Left ventricle myocardium superior (tissue), 1 donor: ENCODE results near the gene CALN1. TPM values are rescaled to one million over a fixed set of nuclear protein-coding genes. Genes with fewer than 3 reads are reported as not detected.

Experiments used
- ATAC-seq: fragments of 200-7000 bp; cut with Tn5 transposase; one replicate; pipeline ENCODE4 v1.9.1; 2020; ENCODE audit warnings: mild to moderate bottlenecking, moderate library complexity
- DNase-seq: peaks from one replicate; pipeline ENCODE4 v3.0.0-alpha.2; 2020
- intact Hi-C: fragments of 100-400 bp; cut with micrococcal nuclease; formaldehyde crosslinking; loops from one replicate; pipeline ENCODE4 v1.11.0; 2022
- total RNA-seq: library from RNA; stranded (reverse); fragmentation: NEBNext Ultra II Directional; extraction: Animal tissue kit (Norgen Biotek cat#: 25700); gene quantifications from one replicate; pipeline ENCODE4 v1.2.1, GENCODE V29; 2021
- donor health status: DM: no; HTN: yes; CAD: no; lungs with severe emphysema.

Gene CALN1
- total RNA-seq, 1 donor from 2014 or later, result not detected

GRCh38 chr7:72283309-72283708 lies 128.8 kb downstream of the CALN1 start:
- ATAC-seq (no peak), DNase-seq (no peak)
- intact Hi-C loops, result no loop called here

GRCh38 chr7:72281308-72281707 lies 130.8 kb downstream of the CALN1 start:
- DNase-seq (no peak), ATAC-seq (no peak)
- intact Hi-C loops, result no loop called here

DNA sequence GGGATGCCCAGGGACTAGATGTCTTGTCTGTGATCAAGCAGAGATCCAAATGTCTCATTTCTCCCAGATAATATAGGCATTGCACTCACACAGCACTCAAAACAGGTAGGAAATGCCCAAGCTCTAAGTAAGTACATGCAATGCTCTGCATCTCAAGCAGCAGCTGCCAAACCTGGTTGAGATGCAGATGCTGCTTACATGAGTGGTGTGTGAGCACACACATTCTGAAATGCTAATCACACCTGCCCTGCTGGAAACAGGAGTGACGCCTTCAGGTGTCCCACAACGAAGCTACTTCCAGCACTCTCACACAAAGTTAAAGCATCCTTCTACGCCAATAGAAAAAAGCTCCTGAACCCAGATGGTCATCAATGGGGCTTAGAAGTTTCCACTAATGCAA lies 132.9 kb downstream of the CALN1 start:
- intact Hi-C loops, result no loop called here
- no peak for ATAC-seq
- DNase-seq, result no peak

- intact Hi-C loops, result no loop called here
- DNase-seq (no peak), ATAC-seq (no peak)
Observed at GRCh38 chr7:72278550-72278949, 133.6 kb downstream of the CALN1 start.

DNA sequence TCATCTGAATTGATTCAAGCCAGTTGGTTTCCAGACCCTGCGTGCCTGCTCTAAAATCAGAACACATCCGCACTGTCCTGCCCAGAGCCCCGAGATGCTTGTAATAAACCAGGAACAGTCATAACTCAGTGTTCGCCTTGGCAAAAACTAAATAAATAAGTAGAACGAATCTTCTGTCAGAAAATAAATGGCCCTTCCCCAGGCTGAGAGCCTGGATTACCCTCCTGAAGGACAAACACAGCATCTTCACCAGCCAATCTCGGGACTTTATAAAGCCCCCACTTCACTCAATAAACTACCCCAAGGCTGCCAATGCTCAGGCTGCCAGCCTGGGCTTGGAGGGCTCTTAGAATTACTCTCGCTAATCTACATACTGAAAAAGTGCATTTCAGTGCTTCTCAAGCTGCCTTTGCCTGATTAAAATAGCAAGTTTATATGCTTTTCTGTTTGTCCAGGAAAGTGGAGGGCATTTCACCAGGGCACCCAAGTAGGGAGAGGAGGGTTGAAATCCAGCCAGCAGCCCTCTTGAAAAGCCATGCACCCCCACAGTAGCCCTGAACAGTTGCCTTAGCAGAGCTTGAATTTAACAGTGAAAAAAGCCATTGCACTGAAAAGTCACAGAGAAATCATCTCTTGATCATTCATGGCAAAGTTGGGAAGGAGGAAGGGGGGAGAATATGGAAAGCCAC lies 136.6 kb downstream of the CALN1 start:
- intact Hi-C loops, result no loop called here
- DNase-seq, result no peak
- ATAC-seq, result no peak

DNA sequence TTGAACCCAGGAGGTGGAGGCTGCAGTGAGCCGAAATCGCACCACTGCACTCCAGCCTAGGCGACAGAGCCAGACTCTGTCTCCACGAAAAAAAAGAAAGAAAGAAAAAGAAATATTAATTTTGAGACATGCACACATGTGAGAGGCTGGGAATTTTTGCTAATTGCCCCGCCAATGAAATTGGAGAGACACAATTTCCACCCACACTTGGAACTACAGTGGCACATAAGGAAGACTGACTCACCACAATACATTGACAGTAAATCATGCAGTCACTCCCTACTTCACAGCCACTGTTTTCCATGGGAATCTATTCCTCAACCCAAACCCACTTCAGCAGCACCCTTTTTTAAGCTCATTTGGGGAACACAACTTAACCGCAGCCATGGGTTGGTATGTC lies 139.7 kb downstream of the CALN1 start:
- ATAC-seq, result no peak
- intact Hi-C loops, result no loop called here
- no peak for DNase-seq

DNA sequence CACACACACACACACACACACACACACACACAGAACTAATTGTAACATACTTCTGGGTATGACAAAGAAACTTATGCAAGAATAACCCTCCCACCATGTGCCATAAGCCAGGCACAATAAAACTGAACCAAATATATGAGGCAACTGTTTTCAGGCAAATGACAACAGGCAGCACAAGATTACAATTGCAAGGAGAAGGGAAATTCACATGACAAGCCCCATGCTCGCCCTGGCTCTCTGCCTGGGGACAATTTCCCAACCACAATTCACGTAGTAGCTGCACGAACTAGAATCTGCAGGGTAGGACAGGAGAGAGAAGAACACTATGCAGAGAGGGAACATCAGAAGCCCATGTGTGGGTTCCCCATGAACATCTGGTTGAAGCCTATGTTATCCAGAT lies 143.3 kb downstream of the CALN1 start:
- intact Hi-C loops, result no loop called here
- no peak for DNase-seq
- no peak for ATAC-seq

DNA sequence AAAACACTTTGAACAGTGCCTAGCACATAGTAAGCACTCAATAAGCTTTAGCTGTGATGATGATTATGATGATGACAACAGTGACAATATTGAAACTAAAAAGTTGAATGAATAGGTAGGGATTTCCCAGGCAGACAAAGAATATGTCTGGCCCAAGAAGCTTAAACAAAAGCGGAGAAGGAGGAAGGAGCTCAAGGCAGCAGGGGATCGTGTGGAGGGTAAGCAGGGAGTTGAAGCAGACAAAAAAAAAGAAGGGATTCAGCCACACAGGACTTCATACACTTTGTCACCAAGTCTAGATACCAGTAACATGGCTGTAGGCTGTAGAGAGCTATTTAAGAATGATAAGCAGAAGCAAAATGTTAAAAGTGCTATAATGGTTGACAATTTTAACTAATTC lies 144.0 kb downstream of the CALN1 start:
- no peak for DNase-seq
- ATAC-seq, result no peak

DNA sequence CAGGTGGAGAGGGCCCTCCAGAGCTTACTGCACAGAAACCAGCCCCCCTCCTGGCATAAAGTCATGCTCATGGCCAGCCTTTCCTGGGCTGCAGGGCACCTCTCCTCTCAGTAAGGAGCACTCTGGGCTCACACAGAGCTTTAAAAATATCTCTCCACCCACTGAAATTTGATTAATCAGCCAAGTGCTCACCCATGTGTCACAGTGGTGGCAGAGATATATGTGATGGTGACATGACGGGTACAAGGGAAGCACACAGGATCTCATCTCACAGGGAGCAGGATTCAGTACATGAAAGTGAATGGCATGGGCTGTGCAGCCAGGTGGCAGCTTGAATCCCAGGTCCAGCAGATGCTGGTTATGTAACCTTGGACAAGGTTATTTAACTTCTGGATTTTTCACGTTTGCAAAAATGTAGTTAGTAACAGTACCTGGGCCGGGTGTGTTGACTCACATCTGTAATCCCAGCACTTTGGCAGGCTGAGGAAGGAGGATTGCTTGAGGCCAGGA lies 144.8 kb downstream of the CALN1 start:
- no peak for DNase-seq
- intact Hi-C loops, result no loop called here
- ATAC-seq, result no peak

More for the DNA sequence above, 144.0 kb downstream of the CALN1 start:
- intact Hi-C loops, result no loop called here

DNA sequence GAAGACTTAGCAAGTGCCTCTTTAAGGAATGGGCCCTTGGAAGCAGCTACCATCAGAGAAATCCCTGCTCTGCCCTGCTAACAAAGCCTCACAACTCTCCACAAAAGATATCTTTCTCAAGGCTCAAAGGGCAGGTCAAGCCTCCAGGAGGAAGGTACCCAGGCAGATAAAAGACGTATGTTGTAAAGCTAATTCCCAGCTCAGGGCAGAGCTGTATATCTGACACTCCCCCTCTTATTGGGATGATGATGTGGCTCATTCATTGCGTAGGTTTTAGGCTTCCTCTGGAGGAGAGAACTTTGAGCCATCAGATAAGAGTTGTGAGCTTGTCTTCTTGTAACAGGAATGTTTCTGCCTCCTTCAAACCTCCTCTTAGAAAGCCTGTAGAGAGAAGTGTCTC lies 145.4 kb downstream of the CALN1 start:
- ATAC-seq, result no peak
- no peak for DNase-seq
- intact Hi-C loops, result no loop called here

GRCh38 chr7:72265071-72265904 lies 146.8 kb downstream of the CALN1 start:
- intact Hi-C loops, result no loop called here
- no peak for DNase-seq
- ATAC-seq, result no peak

GRCh38 chr7:72260406-72260805 lies 151.7 kb downstream of the CALN1 start:
- intact Hi-C loops, result no loop called here
- ATAC-seq, result no peak
- DNase-seq, result no peak

DNA sequence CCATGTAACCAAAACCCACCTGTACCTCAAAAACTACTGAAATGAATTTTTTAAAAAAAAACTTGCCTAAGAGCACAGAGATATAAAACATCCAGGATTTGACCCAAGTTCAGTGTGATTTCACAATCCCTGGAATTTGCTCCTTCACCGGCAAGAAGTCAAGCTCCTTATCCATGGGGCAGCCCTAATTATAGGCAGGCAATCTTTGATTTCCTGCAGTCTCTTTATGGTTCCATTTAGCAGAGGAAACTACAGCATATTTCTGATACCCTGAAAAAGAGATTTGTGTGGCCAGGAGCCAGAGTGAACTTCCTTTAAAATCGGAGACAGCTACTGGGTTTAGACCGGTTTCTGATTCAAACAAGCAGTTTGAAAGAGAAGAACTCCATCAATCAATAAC lies 154.1 kb downstream of the CALN1 start:
- ATAC-seq, result no peak

DNA sequence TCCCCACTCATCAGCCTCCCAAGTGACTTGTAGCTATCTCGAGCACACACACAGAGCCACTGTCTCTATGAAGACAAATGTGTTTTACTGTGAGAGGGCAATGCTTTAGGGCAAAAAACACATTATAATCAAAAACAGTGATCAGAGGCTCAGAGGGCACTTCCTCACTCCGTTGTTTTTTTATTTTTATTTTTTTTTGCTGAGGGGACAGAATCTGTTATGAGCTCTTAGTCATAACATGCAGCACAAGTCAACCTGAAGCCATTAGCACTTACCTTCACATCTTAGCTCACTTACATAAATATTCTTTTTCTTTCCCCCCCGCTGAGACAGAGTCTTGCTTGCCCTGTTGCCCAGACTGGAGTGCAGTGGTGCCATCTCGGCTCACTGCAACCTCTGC lies 157.7 kb downstream of the CALN1 start:
- ATAC-seq (no peak), DNase-seq (no peak)
- intact Hi-C loops, result no loop called here

More for the DNA sequence above, 154.1 kb downstream of the CALN1 start:
- no peak for DNase-seq
- intact Hi-C loops, result no loop called here

GRCh38 chr7:72249106-72249505 lies 163.0 kb downstream of the CALN1 start:
- intact Hi-C loops, result no loop called here
- no peak for ATAC-seq

DNA sequence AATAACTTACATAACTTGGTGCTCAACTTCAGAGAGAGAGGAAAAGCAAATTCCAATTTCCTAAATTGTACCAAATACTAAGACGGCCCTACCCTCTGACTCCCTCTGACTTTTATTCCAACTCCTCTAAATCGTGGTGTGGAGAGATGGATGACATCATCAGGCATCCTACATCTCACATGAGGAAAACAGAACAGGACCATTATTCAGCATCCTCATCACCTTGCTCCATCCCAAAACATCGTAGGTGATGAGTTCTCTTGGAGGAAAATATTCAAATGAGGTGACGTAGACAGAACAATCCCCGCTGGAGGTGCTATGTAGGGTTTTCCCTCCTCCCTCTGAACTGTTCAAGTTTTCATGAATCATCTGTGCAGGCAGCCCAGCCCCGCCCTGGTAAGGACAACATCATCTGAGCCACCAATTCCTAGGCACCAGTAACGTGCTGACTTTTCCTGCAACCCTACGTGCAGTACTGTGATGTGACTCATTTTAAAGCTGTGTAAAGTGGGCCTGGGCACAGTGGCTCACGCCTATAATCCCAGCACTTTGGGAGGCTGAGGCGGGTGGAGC lies 167.2 kb downstream of the CALN1 start:
- ATAC-seq (no peak), DNase-seq (no peak)
- intact Hi-C loops, result no loop called here

More at GRCh38 chr7:72249106-72249505, 163.0 kb downstream of the CALN1 start:
- DNase-seq, result no peak

GRCh38 chr7:72243329-72243728 lies 168.8 kb downstream of the CALN1 start:
- DNase-seq (no peak), ATAC-seq (no peak)
- intact Hi-C loops, result no loop called here

GRCh38 chr7:72235351-72235750 lies 176.8 kb downstream of the CALN1 start:
- ATAC-seq (no peak), DNase-seq (no peak)
- intact Hi-C loops, result no loop called here

DNA sequence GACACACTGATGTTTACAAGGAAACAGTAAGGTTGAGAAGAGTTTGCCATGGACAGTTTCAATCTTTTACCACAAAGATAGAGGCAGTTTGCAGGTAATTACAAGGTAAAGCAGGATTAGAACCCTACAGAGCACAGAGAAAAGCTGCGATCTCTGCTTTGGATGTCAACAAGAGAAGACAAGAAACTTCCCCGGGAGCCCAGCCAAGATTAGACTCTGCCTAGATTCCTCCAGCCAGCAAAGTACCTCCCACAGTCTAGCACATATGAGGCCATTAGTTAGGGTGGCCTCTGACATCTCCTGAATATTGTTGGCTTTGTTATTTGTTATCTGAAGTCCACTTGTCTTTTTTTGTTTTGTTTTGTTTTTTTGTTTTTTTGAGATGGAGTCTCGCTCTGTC lies 178.1 kb downstream of the CALN1 start:
- ATAC-seq (no peak), DNase-seq (no peak)
- intact Hi-C loops, result no loop called here

- no peak for DNase-seq
- intact Hi-C loops, result no loop called here
Observed at GRCh38 chr7:72230281-72230680, 181.9 kb downstream of the CALN1 start.

More at GRCh38 chr7:72230281-72230680, 181.9 kb downstream of the CALN1 start:
- no peak for ATAC-seq
